ENCODE results near the gene PXMP2. TPM values are rescaled to one million over a fixed set of nuclear protein-coding genes. Genes with fewer than 3 reads are reported as not detected.

The PXMP2 gene
- total and polyA plus RNA-seq, 2 of the 8 experiments (the other 6 are each of a cell fraction or from before 2014, with no cell fraction given): 13.8 to 15.1 TPM

GRCh38 chr12:132690112-132690511 lies 2.7 kb downstream of the PXMP2 start (continued):
- TF ChIP-seq CHD7 (IDR thresholded peaks at IDR 0.05; ENCODE audit: insufficient replicate concordance, low read length) (no peak), POLR2A (IDR thresholded peaks at IDR 0.05; ENCODE audit: control extremely low read depth in 1 of 2, low read depth in 2 of 2, low read length in 2 of 2) (no peak), CTCF (IDR thresholded peaks at IDR 0.05; ENCODE audit: control extremely low read depth in 1 of 3, insufficient read depth in 1 of 3, low read depth in 1 of 3, low read length in 3 of 3) (no peak), JUN (IDR thresholded peaks at IDR 0.05; ENCODE audit: low read depth, low read length) (no peak), HDAC2 (IDR thresholded peaks at IDR 0.05; ENCODE audit: borderline replicate concordance in 1 of 2, low read depth in 2 of 2, low read length in 2 of 2) (no peak), CHD1 (IDR thresholded peaks at IDR 0.05; ENCODE audit: low read depth, low read length) (no peak), CBX5 (IDR thresholded peaks at IDR 0.05; ENCODE audit: low read depth, low read length) (no peak), JUND (IDR thresholded peaks at IDR 0.05; ENCODE audit: low read length) (no peak)
